SH-SY5Y (cell line): ENCODE data around the gene SBNO2.

Experiments
- GATA2 ChIP-seq: IDR thresholded peaks from 2 replicates; pipeline ENCODE4 v1.6.1; 2011; ENCODE audit warnings: mild to moderate bottlenecking, low read depth, low read length
- GATA3 ChIP-seq: IDR thresholded peaks from 2 replicates; pipeline ENCODE4 v1.6.1; 2011; ENCODE audit warnings: low read depth, mild to moderate bottlenecking, low read length, moderate library complexity

GRCh38 chr19:1123885-1124677 lies 50.0 kb downstream of the SBNO2 start:
- TF ChIP-seq GATA3: no peak
- TF ChIP-seq GATA2: no peak
